ENCODE results near the gene MORF4L2. TPM values are rescaled to one million over a fixed set of nuclear protein-coding genes. Genes with fewer than 3 reads are reported as not detected.

MORF4L2 gene
- total and polyA plus RNA-seq, 9 of the 15 experiments (the other 6 are each of a cell fraction or from before 2014, with no cell fraction given) = 324 to 781 (median 420) TPM

DNA sequence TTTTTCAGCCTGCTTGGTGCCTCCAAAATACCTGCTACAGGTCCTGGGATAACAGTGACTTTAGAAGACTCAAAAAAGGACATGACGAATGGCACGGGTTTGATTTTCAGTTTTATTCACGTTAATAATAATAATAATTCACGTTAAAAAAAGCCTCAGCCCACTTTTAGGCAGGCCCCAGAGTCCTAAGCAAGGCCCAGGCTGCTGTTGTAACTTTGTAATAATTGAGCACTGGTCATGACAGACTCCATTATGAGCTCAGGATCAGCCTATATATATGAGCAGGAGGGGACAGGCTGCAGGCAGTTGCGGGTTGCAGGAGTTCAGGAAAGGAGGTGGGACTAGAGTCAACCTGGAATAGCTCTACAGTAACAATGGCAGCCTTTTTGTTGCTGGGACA is 24.1 kb upstream of the MORF4L2 start, which contains the start of gene TMEM31 (continued):
- TF ChIP-seq, protein P1, sequence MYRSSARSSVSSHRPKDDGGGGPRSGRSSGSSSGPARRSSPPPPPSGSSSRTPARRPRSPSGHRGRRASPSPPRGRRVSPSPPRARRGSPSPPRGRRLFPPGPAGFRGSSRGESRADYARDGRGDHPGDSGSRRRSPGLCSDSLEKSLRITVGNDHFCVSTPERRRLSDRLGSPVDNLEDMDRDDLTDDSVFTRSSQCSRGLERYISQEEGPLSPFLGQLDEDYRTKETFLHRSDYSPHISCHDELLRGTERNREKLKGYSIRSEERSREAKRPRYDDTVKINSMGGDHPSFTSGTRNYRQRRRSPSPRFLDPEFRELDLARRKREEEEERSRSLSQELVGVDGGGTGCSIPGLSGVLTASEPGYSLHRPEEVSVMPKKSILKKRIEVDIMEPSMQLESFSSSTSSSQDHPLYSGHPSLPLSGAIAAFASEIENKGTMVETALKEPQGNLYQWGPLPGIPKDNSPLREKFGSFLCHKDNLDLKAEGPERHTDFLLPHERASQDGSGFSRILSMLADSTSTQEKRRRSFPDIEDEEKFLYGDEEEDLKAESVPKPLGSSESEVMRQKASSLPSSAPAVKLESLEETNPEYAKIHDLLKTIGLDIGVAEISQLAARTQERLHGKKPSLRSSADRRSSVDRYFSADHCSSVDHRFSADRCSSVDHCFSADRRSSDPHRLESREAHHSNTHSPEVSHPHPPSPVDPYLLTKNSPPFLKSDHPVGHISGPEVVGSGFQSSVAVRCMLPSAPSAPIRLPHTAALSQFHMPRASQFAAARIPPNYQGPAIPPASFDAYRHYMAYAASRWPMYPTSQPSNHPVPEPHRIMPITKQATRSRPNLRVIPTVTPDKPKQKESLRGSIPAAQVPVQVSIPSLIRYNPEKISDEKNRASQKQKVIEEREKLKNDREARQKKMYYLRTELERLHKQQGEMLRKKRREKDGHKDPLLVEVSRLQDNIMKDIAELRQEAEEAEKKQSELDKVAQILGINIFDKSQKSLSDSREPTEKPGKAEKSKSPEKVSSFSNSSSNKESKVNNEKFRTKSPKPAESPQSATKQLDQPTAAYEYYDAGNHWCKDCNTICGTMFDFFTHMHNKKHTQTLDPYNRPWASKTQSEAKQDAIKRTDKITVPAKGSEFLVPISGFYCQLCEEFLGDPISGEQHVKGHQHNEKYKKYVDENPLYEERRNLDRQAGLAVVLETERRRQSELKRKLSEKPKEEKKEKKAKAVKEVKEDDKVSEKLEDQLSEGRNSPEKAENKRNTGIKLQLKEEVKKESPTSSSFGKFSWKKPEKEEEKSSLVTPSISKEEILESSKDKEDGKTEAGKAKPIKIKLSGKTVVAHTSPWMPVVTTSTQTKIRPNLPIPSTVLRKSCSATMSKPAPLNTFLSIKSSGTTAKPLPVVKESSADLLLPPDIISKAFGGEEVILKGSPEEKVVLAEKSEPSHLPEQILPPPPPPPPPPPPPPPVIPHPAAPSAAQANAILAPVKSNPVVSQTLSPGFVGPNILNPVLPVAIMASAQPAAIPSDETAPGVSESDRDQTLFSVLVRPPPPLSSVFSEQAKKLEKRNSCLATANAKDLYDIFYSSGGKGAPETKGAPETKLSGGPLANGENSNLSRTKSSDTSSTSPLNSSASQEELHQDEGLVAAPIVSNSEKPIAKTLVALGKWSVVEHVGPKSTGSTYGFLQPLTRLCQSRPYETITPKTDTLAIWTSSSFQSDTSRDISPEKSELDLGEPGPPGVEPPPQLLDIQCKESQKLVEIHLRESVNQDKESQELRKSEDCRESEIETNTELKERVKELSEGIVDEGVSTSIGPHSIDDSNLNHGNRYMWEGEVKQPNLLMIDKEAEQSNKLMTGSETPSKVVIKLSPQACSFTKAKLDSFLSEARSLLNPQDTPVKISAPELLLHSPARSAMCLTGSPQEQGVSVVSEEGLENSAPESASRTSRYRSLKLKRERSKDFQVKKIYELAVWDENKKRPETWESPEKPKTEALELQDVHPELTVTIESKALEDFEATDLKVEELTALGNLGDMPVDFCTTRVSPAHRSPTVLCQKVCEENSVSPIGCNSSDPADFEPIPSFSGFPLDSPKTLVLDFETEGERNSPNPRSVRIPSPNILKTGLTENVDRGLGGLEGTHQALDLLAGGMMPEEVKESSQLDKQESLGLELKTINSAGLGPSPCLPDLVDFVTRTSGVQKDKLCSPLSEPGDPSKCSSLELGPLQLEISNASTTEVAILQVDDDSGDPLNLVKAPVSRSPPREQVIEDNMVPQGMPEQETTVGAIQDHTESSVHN (IDR thresholded peaks at IDR 0.05; ENCODE audit: borderline replicate concordance in 1 of 2, low read depth in 1 of 2) = no peak
- TF ChIP-seq ZNF589 (CRISPR knock-in tag; IDR thresholded peaks at IDR 0.05; ENCODE audit: low read depth) (no peak), ZFX (CRISPR knock-in tag; IDR thresholded peaks at IDR 0.05) (no peak), PYGO2 (tag; IDR thresholded peaks at IDR 0.05) (no peak)
- TF ChIP-seq, protein P2, sequence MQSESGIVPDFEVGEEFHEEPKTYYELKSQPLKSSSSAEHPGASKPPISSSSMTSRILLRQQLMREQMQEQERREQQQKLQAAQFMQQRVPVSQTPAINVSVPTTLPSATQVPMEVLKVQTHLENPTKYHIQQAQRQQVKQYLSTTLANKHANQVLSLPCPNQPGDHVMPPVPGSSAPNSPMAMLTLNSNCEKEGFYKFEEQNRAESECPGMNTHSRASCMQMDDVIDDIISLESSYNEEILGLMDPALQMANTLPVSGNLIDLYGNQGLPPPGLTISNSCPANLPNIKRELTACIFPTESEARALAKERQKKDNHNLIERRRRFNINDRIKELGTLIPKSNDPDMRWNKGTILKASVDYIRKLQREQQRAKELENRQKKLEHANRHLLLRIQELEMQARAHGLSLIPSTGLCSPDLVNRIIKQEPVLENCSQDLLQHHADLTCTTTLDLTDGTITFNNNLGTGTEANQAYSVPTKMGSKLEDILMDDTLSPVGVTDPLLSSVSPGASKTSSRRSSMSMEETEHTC (IDR thresholded peaks at IDR 0.05) = no peak
- TF ChIP-seq, protein P3, sequence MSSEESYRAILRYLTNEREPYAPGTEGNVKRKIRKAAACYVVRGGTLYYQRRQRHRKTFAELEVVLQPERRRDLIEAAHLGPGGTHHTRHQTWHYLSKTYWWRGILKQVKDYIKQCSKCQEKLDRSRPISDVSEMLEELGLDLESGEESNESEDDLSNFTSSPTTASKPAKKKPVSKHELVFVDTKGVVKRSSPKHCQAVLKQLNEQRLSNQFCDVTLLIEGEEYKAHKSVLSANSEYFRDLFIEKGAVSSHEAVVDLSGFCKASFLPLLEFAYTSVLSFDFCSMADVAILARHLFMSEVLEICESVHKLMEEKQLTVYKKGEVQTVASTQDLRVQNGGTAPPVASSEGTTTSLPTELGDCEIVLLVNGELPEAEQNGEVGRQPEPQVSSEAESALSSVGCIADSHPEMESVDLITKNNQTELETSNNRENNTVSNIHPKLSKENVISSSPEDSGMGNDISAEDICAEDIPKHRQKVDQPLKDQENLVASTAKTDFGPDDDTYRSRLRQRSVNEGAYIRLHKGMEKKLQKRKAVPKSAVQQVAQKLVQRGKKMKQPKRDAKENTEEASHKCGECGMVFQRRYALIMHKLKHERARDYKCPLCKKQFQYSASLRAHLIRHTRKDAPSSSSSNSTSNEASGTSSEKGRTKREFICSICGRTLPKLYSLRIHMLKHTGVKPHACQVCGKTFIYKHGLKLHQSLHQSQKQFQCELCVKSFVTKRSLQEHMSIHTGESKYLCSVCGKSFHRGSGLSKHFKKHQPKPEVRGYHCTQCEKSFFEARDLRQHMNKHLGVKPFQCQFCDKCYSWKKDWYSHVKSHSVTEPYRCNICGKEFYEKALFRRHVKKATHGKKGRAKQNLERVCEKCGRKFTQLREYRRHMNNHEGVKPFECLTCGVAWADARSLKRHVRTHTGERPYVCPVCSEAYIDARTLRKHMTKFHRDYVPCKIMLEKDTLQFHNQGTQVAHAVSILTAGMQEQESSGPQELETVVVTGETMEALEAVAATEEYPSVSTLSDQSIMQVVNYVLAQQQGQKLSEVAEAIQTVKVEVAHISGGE (CRISPR knock-in tag; IDR thresholded peaks at IDR 0.05) = no peak

Data from K562 (cell line).